ENCODE results near the gene BMPR1A. TPM values are rescaled to one million over a fixed set of nuclear protein-coding genes. Genes with fewer than 3 reads are reported as not detected.

The BMPR1A gene
- total RNA-seq, 1 experiment from 2014 or later: 35.1 TPM

GRCh38 chr10:86981716-86982115, 225.3 kb downstream of the BMPR1A start:
- H3K36me3 ChIP-seq: no peaks in the 10 kb centered on the region
- H3K9me3 ChIP-seq: no peaks in the 10 kb centered on the region
- H3K27me3 ChIP-seq: no peaks in the 10 kb centered on the region
- no peak for DNase-seq
- H3K4me3 ChIP-seq: no peak overlapping the region

Other genes with a start within 250 kb of the BMPR1A start
- 15.4 and 33.7 TPM in 2 replicates for gene WAPL, start 234.8 kb upstream of the BMPR1A start, total RNA-seq (2014; rRNA removed; shearing (Covaris generic); ENCODE audit: low replicate concordance)
- not detected in 2 replicates for gene OPN4, start 102.1 kb upstream of the BMPR1A start, total RNA-seq (2014; rRNA removed; shearing (Covaris generic); ENCODE audit: low replicate concordance)
- gene LDB3, start 88.1 kb upstream of the BMPR1A start, total RNA-seq (2014; rRNA removed; shearing (Covaris generic); ENCODE audit: low replicate concordance): not detected in 2 replicates
- 0.12 and 1.7 TPM in 2 replicates for gene MMRN2, start 201.0 kb downstream of the BMPR1A start, total RNA-seq (2014; rRNA removed; shearing (Covaris generic); ENCODE audit: low replicate concordance)
- gene SNCG, start 202.0 kb downstream of the BMPR1A start, total RNA-seq (2014; rRNA removed; shearing (Covaris generic); ENCODE audit: low replicate concordance): 6.2 and 7.6 TPM in 2 replicates
- gene ADIRF, start 211.9 kb downstream of the BMPR1A start, total RNA-seq (2014; rRNA removed; shearing (Covaris generic); ENCODE audit: low replicate concordance): 165 and 212 TPM in 2 replicates